GM23338 (cell line): Measurements from ENCODE around the gene PNPLA2. TPM values are rescaled to one million over a fixed set of nuclear protein-coding genes. Genes with fewer than 3 reads are reported as not detected.

Experiments
- ATAC-seq: fragments of 200-7000 bp; cut with Tn5 transposase; 3 replicates; pipeline ENCODE4 v1.9.1; 2020
- DNase-seq: peaks from one replicate; pipeline ENCODE4 v3.0.0-alpha.2; 2015; ENCODE audit warnings: low spot score
- H2AFZ ChIP-seq: fragments of 200-600 bp; sonication (generic); 2 replicates; pipeline ENCODE4 v1.8.0; 2016; ENCODE audit warnings: antibody characterized with exemption, mild to moderate bottlenecking, moderate library complexity
- H3F3A ChIP-seq: fragments of 200-600 bp; sonication (generic); replicated peaks from 2 replicates; pipeline ENCODE4 v1.8.0; 2017; ENCODE audit warnings: antibody characterized with exemption, mixed run types, low read depth
- H3K27ac ChIP-seq: fragments of 200-600 bp; sonication (generic); 2 replicates; pipeline ENCODE4 v1.6.1; 2016; ENCODE audit warnings: low read depth
- H3K27me3 ChIP-seq: fragments of 200-600 bp; sonication (generic); 2 replicates; pipeline ENCODE4 v1.8.0; 2016; ENCODE audit warnings: mild to moderate bottlenecking, mixed run types, moderate library complexity; ENCODE audit not compliant: insufficient read depth
- H3K36me3 ChIP-seq: fragments of 200-600 bp; sonication (generic); 2 replicates; pipeline ENCODE4 v1.8.0; 2016; ENCODE audit warnings: mild to moderate bottlenecking; ENCODE audit not compliant: insufficient read depth
- H3K4me1 ChIP-seq: fragments of 200-600 bp; sonication (generic); 2 replicates; pipeline ENCODE4 v1.8.0; 2016; ENCODE audit warnings: mild to moderate bottlenecking, moderate library complexity; ENCODE audit not compliant: insufficient read depth
- H3K4me2 ChIP-seq: fragments of 200-600 bp; sonication (generic); 2 replicates; pipeline ENCODE4 v1.7.1; 2017; ENCODE audit warnings: mixed run types
- H3K4me3 ChIP-seq: fragments of 200-600 bp; sonication (generic); 2 replicates; pipeline ENCODE4 v1.6.1; 2016; ENCODE audit warnings: mixed run types
- H3K79me2 ChIP-seq: fragments of 200-600 bp; sonication (generic); replicated peaks from 2 replicates; pipeline ENCODE4 v1.8.0; 2017; ENCODE audit warnings: mild to moderate bottlenecking; ENCODE audit not compliant: insufficient read depth
- H3K9me2 ChIP-seq: fragments of 200-600 bp; sonication (generic); 2 replicates; pipeline ENCODE4 v1.8.0; 2017; ENCODE audit not compliant: insufficient read depth
- H4K20me1 ChIP-seq: fragments of 200-600 bp; sonication (generic); replicated peaks from 2 replicates; pipeline ENCODE4 v1.8.0; 2017; ENCODE audit warnings: mild to moderate bottlenecking; ENCODE audit not compliant: insufficient read depth
- H3K27ac Mint-ChIP-seq: 2 replicates; pipeline ENCODE4 v1.8.0; 2020; ENCODE audit warnings: inconsistent platforms, mild to moderate bottlenecking, moderate library complexity, mixed read lengths
- H3K27me3 Mint-ChIP-seq: 3 replicates; pipeline ENCODE4 v1.8.0; 2022; ENCODE audit warnings: low read depth, mild to moderate bottlenecking, moderate library complexity, mixed read lengths, inconsistent platforms; ENCODE audit not compliant: insufficient read depth, poor library complexity
- H3K36me3 Mint-ChIP-seq: 3 replicates; pipeline ENCODE4 v1.8.0; 2021; ENCODE audit warnings: low read depth, mild to moderate bottlenecking, inconsistent platforms, moderate library complexity, mixed read lengths
- H3K4me1 Mint-ChIP-seq: 3 replicates; pipeline ENCODE4 v1.8.0; 2020; ENCODE audit warnings: mild to moderate bottlenecking, inconsistent platforms, mixed read lengths
- H3K4me3 Mint-ChIP-seq: 3 replicates; pipeline ENCODE4 v1.8.0; 2021; ENCODE audit warnings: moderate library complexity, mild to moderate bottlenecking, inconsistent platforms, mixed read lengths
- H3K9me3 Mint-ChIP-seq: 3 replicates; pipeline ENCODE4 v1.8.0; 2020; ENCODE audit warnings: moderate library complexity, mild to moderate bottlenecking, inconsistent platforms, mixed read lengths
- CREB1 ChIP-seq: fragments of 250-450 bp; sonication (Bioruptor Pico); IDR thresholded peaks from 2 replicates; pipeline ENCODE4 v1.5.0; 2020; ENCODE audit warnings: low read depth, mild to moderate bottlenecking, moderate library complexity
- CTCF ChIP-seq, 2 experiments: fragments of 200-600 bp in 1 of 2; sonication (generic) in 1 of 2; conservative IDR thresholded peaks; 2 replicates each; pipeline versions ENCODE4 v1.5.1 to v1.6.1; 2016 to 2017; ENCODE audit warnings: antibody characterized with exemption in 2 of 2, low read depth in 2 of 2, mild to moderate bottlenecking in 2 of 2, moderate library complexity in 1 of 2
- ETS1 ChIP-seq: IDR thresholded peaks from 2 replicates; pipeline ENCODE4 v1.6.1; 2016; ENCODE audit warnings: antibody characterized with exemption
- EZH2 ChIP-seq: fragments of 200-600 bp; sonication (generic); IDR thresholded peaks from one replicate; pipeline ENCODE4 v1.8.0; 2017; ENCODE audit warnings: antibody characterized with exemption, mild to moderate bottlenecking, low read depth; ENCODE audit not compliant: unreplicated experiment
- EZH2phosphoT487 ChIP-seq: fragments of 200-600 bp; sonication (generic); IDR thresholded peaks from one replicate; pipeline ENCODE4 v1.8.1; 2018; ENCODE audit warnings: antibody characterized with exemption; ENCODE audit not compliant: unreplicated experiment
- JUNB ChIP-seq: IDR thresholded peaks from one replicate; pipeline ENCODE4 v1.6.1; 2016; ENCODE audit warnings: antibody characterized with exemption; ENCODE audit not compliant: unreplicated experiment
- NANOG ChIP-seq: IDR thresholded peaks from 2 replicates; pipeline ENCODE4 v1.6.1; 2016; ENCODE audit warnings: antibody characterized with exemption, borderline replicate concordance
- POLR2AphosphoS5 ChIP-seq: IDR thresholded peaks from 2 replicates; pipeline ENCODE4 v1.6.1; 2016; ENCODE audit warnings: antibody characterized with exemption, low read depth
- REST ChIP-seq: IDR thresholded peaks from one replicate; pipeline ENCODE4 v1.6.1; 2018; ENCODE audit warnings: antibody characterized with exemption; ENCODE audit not compliant: unreplicated experiment
- STAT1 ChIP-seq: IDR thresholded peaks from one replicate; pipeline ENCODE4 v1.6.1; 2016; ENCODE audit warnings: antibody characterized with exemption; ENCODE audit not compliant: unreplicated experiment
- ZNF114 ChIP-seq: fragments of 250-450 bp; sonication (Bioruptor Pico); IDR thresholded peaks from 2 replicates; pipeline ENCODE4 v1.5.0; 2020; ENCODE audit warnings: mild to moderate bottlenecking, moderate library complexity
- ZNF331 ChIP-seq: fragments of 250-450 bp; sonication (Bioruptor Pico); IDR thresholded peaks from 2 replicates; pipeline ENCODE4 v1.5.0; 2020; ENCODE audit warnings: low read depth, mild to moderate bottlenecking, moderate library complexity
- ZNF462 ChIP-seq: fragments of 250-450 bp; sonication (Bioruptor Pico); IDR thresholded peaks from 2 replicates; pipeline ENCODE4 v1.5.0; 2020; ENCODE audit warnings: mild to moderate bottlenecking, moderate library complexity
- polyA plus RNA-seq: library from polyadenylated mRNA; unstranded; fragments of >200 nt; fragmentation: Nextera tagmentation; extraction: Ambion mirVana; gene quantifications from 2 replicates; pipeline ENCODE4 v1.2.1, GENCODE V29; 2016
- total RNA-seq: library from RNA; depleted of rRNA; stranded (reverse); fragments of >200 nt; shearing (Covaris generic); gene quantifications from 2 replicates; pipeline ENCODE4 v1.2.3, GENCODE V29; 2014

PNPLA2 gene
- total and polyA plus RNA-seq, 2 experiments from 2014 or later: 31.1 to 45.6 TPM

GRCh38 chr11:844693-845644 is 26.3 kb downstream of the PNPLA2 start:
- Histone ChIP-seq H3K27me3 (no peaks in the 10 kb centered on the region), H3K9me2 (no peaks in the 10 kb centered on the region), H2AFZ (no peak overlapping the region), H3K4me1 (peaks cover 32% of the 10 kb centered on the region), H3K4me2 (peak overlapping the region; percentile 91), H3K36me3 (peaks cover under 1% of the 10 kb centered on the region; the same call in 1 of the 2 replicates), H3K27ac (peak overlapping the region; percentile 99), H3K4me3 (peak overlapping the region; percentile 98), H3K79me2 (peaks cover 19% of the 10 kb centered on the region), H3F3A (peaks cover 11% of the 10 kb centered on the region; the same call in 1 of the 2 replicates), H4K20me1 (peaks cover 22% of the 10 kb centered on the region)
- ATAC-seq: peak; percentile 28
- Mint-ChIP-seq H3K36me3 (peaks cover 14% of the 10 kb centered on the region), H3K4me1 (peaks cover 28% of the 10 kb centered on the region), H3K27ac (peak overlapping the region; percentile 93), H3K4me3 (peak overlapping the region; percentile 88), H3K9me3 (no peaks in the 10 kb centered on the region), H3K27me3 (peaks cover 25% of the 10 kb centered on the region)
- DNase-seq: peak; percentile 94
- TF ChIP-seq CREB1 (CRISPR knock-in tag) (no peak), JUNB (no peak), POLR2AphosphoS5 (no peak), EZH2phosphoT487 (no peak), ZNF114 (CRISPR knock-in tag) (no peak), EZH2 (no peak), STAT1 (no peak), ZNF331 (CRISPR knock-in tag) (no peak), REST (no peak), NANOG (no peak), ETS1 (no peak), ZNF462 (no peak), CTCF (conservative IDR thresholded peaks at IDR 0.05; ENCODE audit: low read depth in 2 of 2) (no peak)
